Pulmonary artery endothelial cell (primary cell): ENCODE measurements around the gene SLC22A1. TPM values are rescaled to one million over a fixed set of nuclear protein-coding genes. Genes with fewer than 3 reads are reported as not detected.
"Not testable (repeated sequence)": the region's sequence is repeated elsewhere in the genome, so short reads cannot be mapped to it uniquely, and the experiment has no call there.

Source experiments
- DNase-seq: peaks from one replicate; pipeline ENCODE4 v3.0.0-alpha.2; 2011; ENCODE audit warnings: low read depth, low spot score
- total RNA-seq: library from RNA; depleted of rRNA; stranded (reverse); fragments of >200 nt; gene quantifications from 2 replicates; pipeline ENCODE4 v1.2.3, GENCODE V29; 2014

Gene SLC22A1
- total RNA-seq, 1 donor from 2014 or later, result 0.07 TPM

DNA sequence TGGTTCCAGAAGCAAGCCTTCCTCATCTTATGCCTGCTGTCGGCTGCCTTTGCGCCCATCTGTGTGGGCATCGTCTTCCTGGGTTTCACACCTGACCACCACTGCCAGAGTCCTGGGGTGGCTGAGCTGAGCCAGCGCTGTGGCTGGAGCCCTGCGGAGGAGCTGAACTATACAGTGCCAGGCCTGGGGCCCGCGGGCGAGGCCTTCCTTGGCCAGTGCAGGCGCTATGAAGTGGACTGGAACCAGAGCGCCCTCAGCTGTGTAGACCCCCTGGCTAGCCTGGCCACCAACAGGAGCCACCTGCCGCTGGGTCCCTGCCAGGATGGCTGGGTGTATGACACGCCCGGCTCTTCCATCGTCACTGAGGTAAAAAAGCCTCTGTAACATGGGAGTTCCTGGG, 366 bp downstream of the SLC22A1 start:
- DNase-seq, result no peak

DNA sequence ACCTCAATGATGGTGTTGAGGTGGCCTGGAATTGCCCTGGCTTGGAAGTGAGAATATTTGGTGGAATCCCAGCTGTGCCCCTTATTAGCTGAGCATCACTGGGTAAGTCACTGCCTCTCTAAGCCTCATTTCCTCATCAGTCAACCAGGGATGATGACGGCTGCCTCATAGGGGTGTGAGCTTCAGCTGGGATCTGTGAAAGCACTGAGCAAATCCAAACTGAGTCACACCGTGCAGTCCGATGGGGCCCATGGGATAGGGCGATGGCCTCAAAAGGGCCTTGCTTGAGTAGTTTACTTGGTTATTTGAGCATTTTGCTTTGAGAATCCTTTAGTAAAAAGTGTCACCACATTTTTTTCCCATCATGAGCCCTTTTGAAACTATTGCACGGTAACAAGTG, 1.1 kb downstream of the SLC22A1 start:
- DNase-seq, result no peak

GRCh38 chr6:160124007-160124406, 2.4 kb downstream of the SLC22A1 start:
- DNase-seq, result no peak

DNA sequence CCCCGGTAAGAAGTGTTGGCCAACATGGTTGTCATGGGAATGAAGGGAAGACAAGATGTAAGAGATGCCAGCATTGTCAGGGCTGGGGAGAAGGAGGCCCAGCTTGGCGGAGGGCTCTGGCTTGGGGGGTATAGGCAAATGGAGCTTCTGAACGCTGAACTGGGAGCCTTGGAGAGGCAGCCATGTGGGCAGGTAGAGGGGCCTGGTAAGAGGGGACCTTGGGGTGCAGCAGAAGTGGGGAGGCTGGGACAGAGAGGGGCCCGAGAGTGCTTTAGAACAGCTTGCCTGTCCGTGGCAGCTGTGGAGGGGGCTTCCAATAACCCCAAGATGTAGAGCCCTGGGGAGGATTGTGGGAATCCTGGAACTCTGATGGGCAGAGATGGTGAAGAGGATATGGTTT, 3.0 kb downstream of the SLC22A1 start:
- DNase-seq, result no peak

DNA sequence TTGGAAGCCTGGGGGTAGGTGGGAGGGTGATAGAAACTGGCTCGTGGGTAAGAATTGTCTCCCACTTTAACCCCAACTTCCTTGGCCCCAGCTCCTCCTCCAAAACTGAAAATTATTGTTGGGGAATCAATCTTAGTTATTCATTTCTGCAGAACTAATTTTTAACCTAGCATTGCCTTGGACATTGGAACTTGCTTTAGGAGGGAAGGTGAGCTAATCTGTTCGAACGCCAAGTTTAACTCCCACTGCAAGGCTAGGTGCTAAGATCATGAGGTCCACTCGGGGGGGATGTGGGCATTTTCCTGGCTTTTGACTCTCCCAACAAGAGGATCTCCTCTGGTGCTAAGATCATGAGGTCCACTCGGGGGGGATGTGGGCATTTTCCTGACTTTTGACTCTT, 3.5 kb downstream of the SLC22A1 start:
- not testable (repeated sequence) for DNase-seq

GRCh38 chr6:160127270-160128124, 5.9 kb downstream of the SLC22A1 start:
- DNase-seq, result no peak

GRCh38 chr6:160128125-160128683, 6.6 kb downstream of the SLC22A1 start:
- DNase-seq, result no peak

GRCh38 chr6:160128879-160129516, 7.4 kb downstream of the SLC22A1 start:
- DNase-seq, result no peak

DNA sequence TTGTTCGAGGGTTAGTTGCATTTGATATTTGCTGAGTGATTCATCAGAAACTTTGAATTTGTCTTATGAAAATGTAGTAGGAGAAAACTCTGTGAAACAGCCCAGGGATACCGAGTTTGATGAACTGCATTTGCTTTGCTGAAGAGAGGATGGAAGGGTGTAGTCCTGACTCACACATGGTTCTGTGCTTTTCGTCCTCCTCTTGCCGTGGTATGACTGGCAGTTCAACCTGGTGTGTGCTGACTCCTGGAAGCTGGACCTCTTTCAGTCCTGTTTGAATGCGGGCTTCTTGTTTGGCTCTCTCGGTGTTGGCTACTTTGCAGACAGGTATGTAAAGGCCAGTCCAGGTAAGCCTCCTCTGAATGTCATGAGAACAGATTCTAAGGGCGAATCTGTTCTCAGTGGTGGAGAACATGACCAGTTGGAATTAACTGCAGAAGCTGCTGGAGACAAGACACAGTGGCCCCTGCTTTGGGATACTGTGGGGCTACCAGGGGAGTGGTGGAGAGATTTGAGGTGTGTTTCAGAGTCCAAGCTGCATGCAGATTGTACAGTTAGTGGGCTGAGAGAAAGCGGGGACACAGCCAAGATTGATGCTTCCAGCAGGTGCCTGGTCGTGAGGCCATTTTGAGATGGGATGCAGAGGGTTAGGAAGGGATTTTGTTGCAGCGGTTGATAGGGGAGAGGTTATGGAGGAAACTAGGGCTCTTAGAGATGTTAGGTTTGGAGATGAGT, 8.4 kb downstream of the SLC22A1 start:
- DNase-seq, result no peak

DNA sequence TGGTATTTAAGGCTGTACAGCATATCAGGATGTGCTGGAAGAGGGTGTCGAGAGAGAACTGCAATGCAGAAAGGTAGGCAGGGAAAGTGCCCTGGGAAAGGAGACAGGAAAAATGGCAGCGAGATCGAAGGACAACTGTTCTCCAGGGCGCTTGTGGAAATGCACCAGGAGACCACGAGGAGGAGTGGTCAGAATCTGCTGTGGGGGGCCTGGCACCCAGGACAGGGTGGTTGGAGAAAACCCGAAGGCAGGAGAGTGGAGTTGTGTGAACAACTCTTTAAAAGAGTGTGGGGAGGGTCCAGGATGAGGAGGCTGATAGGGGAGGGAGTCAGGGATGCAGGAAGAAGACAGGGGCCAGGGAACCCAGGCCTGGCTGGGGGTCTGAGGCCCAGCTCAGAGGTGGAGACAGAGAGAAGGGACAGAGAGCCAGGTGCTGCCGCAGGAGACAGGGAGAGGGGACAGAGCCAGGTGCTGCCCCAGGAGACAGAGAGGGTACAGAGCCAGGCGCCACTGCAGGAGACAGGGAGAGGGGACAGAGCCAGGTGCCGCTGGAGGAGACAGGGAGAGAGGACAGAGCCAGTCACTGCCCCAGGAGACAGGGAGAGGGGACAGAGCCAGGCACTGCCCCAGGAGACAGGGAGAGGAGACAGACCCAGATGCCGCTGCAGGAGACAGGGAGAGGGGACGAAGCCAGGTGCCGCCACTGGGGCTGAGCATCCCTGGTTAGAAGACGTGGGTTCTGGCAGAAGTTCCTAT, 9.3 kb downstream of the SLC22A1 start:
- no peak for DNase-seq

DNA sequence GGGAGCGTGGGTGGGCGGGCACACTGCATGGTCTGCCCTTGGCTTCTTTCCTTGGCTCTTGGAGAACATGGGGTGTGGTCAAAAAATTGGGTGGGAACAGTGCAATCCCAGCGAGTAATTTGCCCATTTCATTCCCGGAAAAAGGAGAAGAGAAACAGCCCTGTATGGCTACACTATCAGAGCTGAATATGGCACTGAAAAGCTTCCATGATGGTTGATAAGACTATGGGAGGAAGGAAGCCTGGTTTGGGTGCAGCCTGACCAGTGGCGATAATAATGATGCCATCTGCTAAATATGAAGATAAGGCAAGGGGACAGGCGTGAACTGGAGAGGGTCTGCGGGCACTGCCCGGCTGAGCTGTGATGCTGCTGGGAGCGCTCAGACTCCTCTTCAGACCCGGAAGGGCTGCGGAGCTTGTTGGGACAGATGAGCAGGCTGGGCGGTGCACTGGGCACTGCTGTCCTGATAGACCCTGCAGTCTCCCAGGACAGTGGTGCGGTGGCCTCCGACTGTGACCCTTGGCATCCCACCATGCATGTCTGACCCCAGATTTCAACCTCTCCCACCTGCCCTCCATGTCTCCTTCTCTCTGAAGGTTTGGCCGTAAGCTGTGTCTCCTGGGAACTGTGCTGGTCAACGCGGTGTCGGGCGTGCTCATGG, 10.2 kb downstream of the SLC22A1 start:
- no peak for DNase-seq

DNA sequence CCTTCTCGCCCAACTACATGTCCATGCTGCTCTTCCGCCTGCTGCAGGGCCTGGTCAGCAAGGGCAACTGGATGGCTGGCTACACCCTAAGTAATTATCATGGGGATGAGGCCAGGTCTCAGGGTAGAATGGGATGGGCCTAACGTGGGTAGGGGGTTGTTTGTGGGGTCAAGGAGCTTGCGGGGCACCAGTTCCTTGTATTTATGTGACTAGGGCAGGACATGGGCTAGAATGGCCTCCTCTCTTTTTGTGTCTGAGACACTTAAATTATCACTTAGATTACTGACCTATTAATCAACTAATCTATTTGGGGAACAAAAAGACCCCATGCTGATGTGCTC, 10.7 kb downstream of the SLC22A1 start:
- no peak for DNase-seq

DNA sequence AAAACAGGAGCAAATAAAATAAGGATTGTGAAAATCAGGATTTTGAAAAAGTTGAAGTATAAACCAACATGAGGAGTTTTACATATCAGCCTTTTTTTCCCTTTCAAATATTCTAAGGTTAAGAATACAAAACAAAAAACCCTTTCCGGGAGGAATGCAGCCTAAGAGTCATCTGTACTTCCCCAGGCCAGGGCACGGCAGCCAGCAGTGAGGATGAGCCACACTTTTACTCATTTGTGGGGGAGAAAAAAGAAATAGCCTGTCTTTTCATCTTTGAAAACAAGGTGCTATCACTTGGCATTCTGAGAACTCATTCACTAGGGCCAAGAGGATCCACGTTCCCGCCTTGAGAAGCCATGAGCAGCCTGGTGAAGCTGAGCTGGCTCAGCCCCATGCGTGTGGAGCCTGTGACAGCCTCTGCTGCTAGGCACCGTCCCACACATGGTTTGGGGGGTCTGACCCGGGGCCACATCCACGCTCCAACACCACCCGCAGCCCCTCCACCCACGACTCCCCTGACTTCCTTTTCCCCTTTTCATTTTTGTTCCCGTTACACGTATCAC, 11.2 kb downstream of the SLC22A1 start:
- DNase-seq, result no peak

DNA sequence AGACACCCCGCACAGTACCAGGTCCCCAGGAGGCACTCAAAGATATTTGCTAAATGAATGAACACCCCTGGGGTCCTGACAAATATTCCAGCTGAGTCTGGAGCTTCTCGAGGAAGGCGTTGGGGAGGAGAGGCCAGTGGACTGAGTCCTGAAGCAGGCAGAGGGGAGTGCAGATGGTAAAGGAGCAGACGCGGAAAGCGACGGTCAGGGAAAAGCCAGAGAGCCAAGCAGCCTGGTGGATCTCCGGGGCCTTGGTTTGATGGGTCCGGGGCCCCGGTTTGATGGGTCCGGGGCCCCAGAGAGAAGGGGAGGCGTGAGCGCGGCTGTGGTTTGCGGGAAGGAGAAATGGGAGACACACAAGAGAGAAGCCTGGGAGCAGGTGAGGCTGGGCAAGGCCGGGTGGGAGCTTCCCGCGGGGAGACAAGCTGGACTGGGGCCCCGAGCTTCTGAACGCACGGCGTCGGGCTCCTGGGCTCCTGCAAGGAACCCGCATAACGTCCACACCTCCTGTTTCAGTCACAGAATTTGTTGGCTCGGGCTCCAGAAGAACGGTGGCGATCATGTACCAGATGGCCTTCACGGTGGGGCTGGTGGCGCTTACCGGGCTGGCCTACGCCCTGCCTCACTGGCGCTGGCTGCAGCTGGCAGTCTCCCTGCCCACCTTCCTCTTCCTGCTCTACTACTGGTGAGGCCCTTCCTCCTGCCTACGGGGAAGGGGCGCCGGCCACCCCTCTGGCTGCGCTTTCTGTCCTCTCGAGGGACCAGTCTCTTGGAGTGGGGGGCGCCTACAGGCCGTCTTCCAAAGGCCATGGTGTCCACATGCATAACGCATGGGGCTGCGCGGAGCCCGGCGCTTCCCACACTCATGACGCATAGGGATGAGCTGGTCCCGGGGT, 12.1 kb downstream of the SLC22A1 start:
- DNase-seq, result no peak

DNA sequence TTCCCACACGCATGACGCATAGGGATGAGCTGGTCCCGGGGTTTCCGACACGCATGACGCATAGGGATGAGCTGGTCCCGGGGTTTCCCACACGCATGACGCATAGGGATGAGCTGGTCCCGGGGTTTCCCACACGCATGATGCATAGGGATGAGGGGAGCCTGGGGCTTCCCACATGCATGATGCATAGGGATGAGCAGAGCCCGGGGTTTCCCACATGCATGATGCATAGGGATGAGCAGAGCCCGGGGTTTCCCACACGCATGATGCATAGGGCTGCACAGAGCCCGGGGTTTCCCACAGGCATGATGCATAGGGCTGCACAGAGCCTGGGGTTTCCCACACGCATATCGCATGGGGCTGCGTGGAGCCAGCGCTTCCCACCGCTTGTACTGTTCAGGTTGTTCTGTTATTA, 12.7 kb downstream of the SLC22A1 start:
- not testable (repeated sequence) for DNase-seq

DNA sequence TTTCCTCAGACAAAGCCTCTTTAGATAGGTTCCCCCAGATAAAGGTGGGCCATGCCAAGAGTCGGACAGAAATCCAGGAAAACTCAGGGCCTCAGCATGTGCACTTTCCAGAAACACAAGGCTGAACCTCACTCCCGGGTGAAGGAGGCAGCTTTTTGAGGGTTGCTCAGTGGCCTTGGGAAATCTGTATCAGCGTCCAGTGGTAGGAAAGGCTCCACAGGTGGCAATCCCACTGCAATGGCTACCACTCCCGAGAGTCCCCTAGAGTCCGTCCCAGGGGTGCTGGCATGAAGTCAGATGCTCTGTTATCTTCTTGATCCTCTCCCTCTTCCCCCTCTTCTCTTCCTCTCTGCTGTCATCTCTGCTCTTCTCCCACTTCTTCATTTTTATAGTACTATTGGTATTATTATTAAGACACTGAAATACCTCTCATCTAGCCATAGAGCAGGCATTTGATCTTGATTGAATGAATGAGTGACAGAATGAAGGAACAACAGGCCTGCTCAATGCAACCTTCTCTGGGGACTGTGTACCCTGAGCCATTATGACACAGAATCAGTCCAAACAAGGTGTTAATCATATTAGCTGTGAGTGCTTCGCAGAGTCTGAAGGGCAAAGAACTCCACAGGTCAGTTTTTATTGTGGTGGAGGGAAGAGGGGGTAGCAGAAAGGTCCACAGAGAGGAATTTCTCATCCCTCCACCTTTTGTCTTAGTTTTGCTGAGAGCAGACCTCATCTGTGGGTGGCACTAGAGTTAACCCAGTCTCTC, 13.3 kb downstream of the SLC22A1 start:
- DNase-seq, result no peak

GRCh38 chr6:160135907-160136655, 14.5 kb downstream of the SLC22A1 start:
- no peak for DNase-seq
